Right cardiac atrium (tissue), 5 donors: ENCODE measurements around the gene ME2. TPM values are rescaled to one million over a fixed set of nuclear protein-coding genes. Genes with fewer than 3 reads are reported as not detected.
A peak's percentile ranks its signal among the peaks of the same experiment; 100 is the strongest.
"Not testable (repeated sequence)": the region's sequence is repeated elsewhere in the genome, so short reads cannot be mapped to it uniquely, and the experiment has no call there.

ENCODE experiments used
- ATAC-seq, 2 donors: fragments of 200-7000 bp; cut with Tn5 transposase; one replicate each; pipeline versions ENCODE4 v1.8.0 to v1.9.1; 2020; ENCODE audit warnings: moderate library complexity in 2 of 2, mild to moderate bottlenecking in 1 of 2
- DNase-seq, 3 donors: peaks; one replicate each; pipeline ENCODE4 v3.0.0-alpha.2; 2020
- H3K27ac ChIP-seq: one replicate; pipeline ENCODE4 v1.5.1; 2013; ENCODE audit warnings: mild to moderate bottlenecking, low read length, control low read depth, moderate library complexity
- H3K27me3 ChIP-seq: one replicate; pipeline ENCODE4 v1.6.1; 2013; ENCODE audit not compliant: control insufficient read depth, insufficient read depth
- H3K4me1 ChIP-seq: one replicate; pipeline ENCODE4 v1.6.1; 2013; ENCODE audit warnings: low read length; ENCODE audit not compliant: control insufficient read depth, insufficient read depth
- H3K4me3 ChIP-seq: one replicate; pipeline ENCODE4 v1.5.1; 2013; ENCODE audit warnings: low read length, control low read depth
- H3K9me3 ChIP-seq: one replicate; pipeline ENCODE4 v1.6.1; 2013; ENCODE audit warnings: low read length; ENCODE audit not compliant: control insufficient read depth
- WGBS: extraction: QIAGEN DNeasy Blood & Tissue Kit; methylation state at CpG from one replicate; pipeline ENCODE4 v1.1.7; 2013; 5-methylcytosine and 5-hydroxymethylcytosine counted together
- intact Hi-C, 4 donors: fragments of 100-400 bp; cut with DNase I; formaldehyde crosslinking; loops; one replicate each; pipeline versions ENCODE4 v1.11.0 to v1.14.0; 2022 to 2023
- polyA plus RNA-seq: library from polyadenylated mRNA; stranded (reverse); fragments of 200-250 nt; gene quantifications from one replicate; pipeline ENCODE4 v1.2.3, GENCODE V29; 2013
- total RNA-seq, 4 donors: library from RNA; stranded (reverse); fragmentation: NEBNext Ultra II Directional; extraction: Animal tissue kit (Norgen Biotek cat#: 25700); gene quantifications; one replicate each; pipeline ENCODE4 v1.2.1, GENCODE V29; 2021
- donor health status: healthy with polysubstance abuse.
- donor health status: DM: no; HTN: yes; CAD: no.
- donor health status: DM: no; HTN: no; CAD: no.
- donor health status: DM: no; HTN: yes; CAD: no; lungs with severe emphysema.
- donor health status: DM: yes; HTN: yes; CAD: no.

The ME2 gene
- total and polyA plus RNA-seq, 5 donors = 91.0 to 126 (median 117) TPM

DNA sequence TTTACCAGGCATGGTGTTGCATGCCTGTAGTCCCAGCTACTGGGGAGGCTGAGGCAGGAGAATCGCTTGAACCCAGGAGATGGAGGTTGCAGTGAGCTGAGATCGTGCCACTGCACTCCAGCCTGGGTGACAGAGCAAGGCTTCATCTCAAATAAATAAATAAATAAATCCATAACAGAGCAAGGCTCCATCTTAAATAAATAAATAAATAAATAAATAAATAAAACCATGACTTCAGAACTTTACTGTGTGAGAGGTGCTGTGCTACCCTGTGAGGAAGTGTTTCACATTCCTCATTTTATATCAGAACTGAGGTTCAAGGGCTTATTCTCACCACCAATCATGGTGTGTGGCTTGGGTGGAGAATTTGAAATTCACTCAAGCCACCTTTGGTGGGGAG is 67.0 kb downstream of the ME2 start:
- intact Hi-C loops, H3K27me3 ChIP-seq, H3K4me1 ChIP-seq, H3K27ac ChIP-seq, DNase-seq, H3K4me3 ChIP-seq, H3K9me3 ChIP-seq, ATAC-seq: not testable (repeated sequence)
- WGBS = 97% methylated on average over 2 of the region's 2 CpGs

GRCh38 chr18:50947899-50948298 is 69.0 kb downstream of the ME2 start:
- intact Hi-C loops = no loop called here
- no peak for DNase-seq

DNA sequence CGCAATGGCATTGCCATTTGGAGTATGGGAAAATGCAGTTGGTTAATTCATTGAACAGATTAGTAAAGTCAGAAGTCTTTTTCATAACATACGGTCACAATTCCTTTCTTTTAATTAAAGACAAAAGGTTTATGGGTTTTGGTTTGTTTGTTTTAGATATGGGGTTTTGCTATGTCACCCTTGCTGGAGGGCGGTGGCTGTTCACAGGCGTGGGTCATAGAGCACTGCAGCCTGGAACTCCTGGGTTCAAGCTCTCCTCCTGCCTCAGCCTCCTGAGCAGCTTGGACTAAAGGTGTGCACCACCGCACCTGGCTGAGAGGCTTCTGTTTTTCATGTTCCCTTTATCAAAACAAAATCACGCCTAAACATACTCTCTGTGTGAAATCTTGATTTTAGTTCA is 70.3 kb downstream of the ME2 start:
- Histone ChIP-seq H3K4me3 (no peak overlapping the region), H3K27ac (no peak overlapping the region), H3K9me3 (no peaks in the 10 kb centered on the region), H3K27me3 (no peaks in the 10 kb centered on the region), H3K4me1 (no peaks in the 10 kb centered on the region)
- ATAC-seq = no peak
- intact Hi-C loops = no loop called here
- DNase-seq = no peak
- WGBS = 97% methylated on average over 6 of the region's 6 CpGs

More at GRCh38 chr18:50947899-50948298, 69.0 kb downstream of the ME2 start:
- Histone ChIP-seq H3K4me1 (no peaks in the 10 kb centered on the region), H3K4me3 (no peak overlapping the region), H3K9me3 (no peaks in the 10 kb centered on the region), H3K27me3 (no peaks in the 10 kb centered on the region), H3K27ac (no peak overlapping the region)
- ATAC-seq = no peak
- 56% methylated on average over 1 of the region's 1 CpG for WGBS

DNA sequence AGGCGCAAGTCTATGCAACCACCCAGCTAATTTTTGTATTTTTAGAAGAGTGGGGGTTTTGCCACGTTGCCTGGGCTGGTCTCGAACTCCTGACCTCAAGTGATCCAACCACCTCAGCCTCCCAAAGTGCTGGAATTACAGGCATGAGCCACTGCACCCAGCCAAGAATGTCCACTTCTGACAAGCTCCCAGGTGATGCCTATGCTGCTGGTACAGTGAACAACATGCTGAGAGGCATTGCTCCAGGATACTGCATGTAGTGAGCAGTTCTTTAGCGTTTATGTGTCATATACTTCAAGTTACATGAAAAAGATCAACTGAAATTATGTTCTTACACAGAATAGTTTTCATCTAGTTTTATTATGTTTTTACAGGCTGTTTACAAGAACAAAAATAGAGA is 71.7 kb downstream of the ME2 start:
- 89% methylated on average over 4 of the region's 4 CpGs for WGBS
- ATAC-seq (no peak), DNase-seq (no peak)
- intact Hi-C loops = no loop called here
- no peaks in the 10 kb centered on the region for H3K27me3 ChIP-seq
- H3K27ac ChIP-seq = no peak overlapping the region
- H3K4me3 ChIP-seq = no peak overlapping the region
- no peaks in the 10 kb centered on the region for H3K4me1 ChIP-seq
- no peaks in the 10 kb centered on the region for H3K9me3 ChIP-seq

DNA sequence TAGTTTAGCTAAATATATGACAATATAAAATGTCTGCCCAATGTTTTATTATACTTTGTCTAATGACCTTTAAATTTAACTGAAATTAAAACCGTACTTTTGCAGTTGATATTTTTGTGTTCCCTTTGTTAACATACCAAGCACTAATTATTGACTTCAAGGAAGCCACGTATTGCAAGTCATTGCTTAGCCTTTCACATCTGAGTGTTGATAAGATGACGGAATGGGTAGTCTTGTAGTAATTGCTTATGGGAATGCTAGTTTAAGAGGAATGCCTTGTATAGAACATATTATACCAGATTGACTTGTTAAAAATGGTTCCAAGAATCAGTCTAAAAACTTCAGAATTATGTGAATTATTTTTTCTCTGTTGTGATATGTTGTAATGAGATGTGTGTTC is 74.9 kb downstream of the ME2 start:
- DNase-seq (no peak), ATAC-seq (no peak)
- intact Hi-C loops = no loop called here
- WGBS = 66% methylated on average over 3 of the region's 3 CpGs
- no peaks in the 10 kb centered on the region for H3K27me3 ChIP-seq
- H3K27ac ChIP-seq = no peak overlapping the region
- H3K4me3 ChIP-seq = no peak overlapping the region
- H3K4me1 ChIP-seq = no peaks in the 10 kb centered on the region
- no peaks in the 10 kb centered on the region for H3K9me3 ChIP-seq

DNA sequence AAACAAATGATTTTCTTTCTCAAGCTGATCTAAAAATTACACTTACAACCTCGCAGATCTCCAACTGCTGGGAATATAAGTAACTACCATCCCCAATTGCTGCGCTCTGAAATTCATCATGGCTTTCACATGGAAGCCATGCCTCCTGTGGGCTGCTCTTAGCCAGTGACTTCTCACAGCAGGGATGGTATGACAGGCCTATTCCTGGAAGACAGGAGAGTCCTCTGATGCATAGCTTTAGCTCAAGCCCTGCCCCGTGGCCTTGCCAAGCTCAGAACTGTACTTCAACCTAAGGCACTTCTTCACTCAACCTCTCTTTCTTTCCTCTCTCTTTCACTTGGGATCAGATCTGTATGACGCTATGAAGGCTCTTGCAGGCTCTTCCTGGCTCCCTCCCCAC is 76.3 kb downstream of the ME2 start:
- Histone ChIP-seq H3K4me3 (no peak overlapping the region), H3K27me3 (no peaks in the 10 kb centered on the region), H3K4me1 (no peaks in the 10 kb centered on the region), H3K9me3 (no peaks in the 10 kb centered on the region), H3K27ac (no peak overlapping the region)
- no peak for ATAC-seq
- no peak for DNase-seq
- intact Hi-C loops = no loop called here
- 90% methylated on average over 4 of the region's 4 CpGs for WGBS

- no peak overlapping the region for H3K27ac ChIP-seq
- no peak for ATAC-seq
- no peak overlapping the region for H3K4me3 ChIP-seq
- intact Hi-C loops = no loop called here
- WGBS = 96% methylated on average over 3 of the region's 3 CpGs
- no peaks in the 10 kb centered on the region for H3K4me1 ChIP-seq
- H3K9me3 ChIP-seq = no peaks in the 10 kb centered on the region
- no peak for DNase-seq
- no peaks in the 10 kb centered on the region for H3K27me3 ChIP-seq
Measured at GRCh38 chr18:50956116-50956515, 77.2 kb downstream of the ME2 start.

DNA sequence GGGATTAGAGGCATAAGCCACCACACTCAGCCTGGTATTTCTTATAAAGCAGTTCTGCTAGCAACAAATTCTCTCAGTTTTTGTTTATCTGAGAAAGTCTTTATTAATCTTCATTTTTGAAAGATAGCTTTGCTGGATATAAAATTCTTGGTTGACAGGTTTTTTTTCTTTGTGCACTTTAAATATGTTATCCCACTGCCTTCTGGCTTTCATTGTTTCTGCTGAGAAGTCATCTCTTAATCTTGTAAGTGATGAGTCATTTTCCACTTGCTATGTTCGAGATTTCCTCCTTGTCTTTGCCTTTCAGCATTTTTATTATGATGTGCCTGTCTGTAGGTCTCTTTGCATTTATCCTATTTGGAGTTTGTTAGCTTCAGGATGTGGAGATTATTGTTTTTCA is 83.1 kb downstream of the ME2 start:
- Histone ChIP-seq H3K4me1 (no peaks in the 10 kb centered on the region), H3K27me3 (no peaks in the 10 kb centered on the region), H3K9me3 (no peaks in the 10 kb centered on the region), H3K27ac (no peak overlapping the region), H3K4me3 (no peak overlapping the region)
- DNase-seq = no peak
- no peak for ATAC-seq
- intact Hi-C loops = no loop called here
- 65% methylated on average over 1 of the region's 1 CpG for WGBS

- intact Hi-C loops = no loop called here
- Histone ChIP-seq H3K4me3 (peak within 1 kb of the TSS; percentile 89), H3K27me3 (no peaks in the 10 kb centered on the region), H3K4me1 (peaks cover 4% of the 10 kb centered on the region), H3K9me3 (no peaks in the 10 kb centered on the region), H3K27ac (peak within 1 kb of the TSS; percentile 93)
- ATAC-seq (peak; percentile 99), DNase-seq (peak; percentile 80 to 92 (median 91))
- whole genome bisulfite sequencing = under 1% methylated on average over 84 of the region's 84 CpGs
Measured at GRCh38 chr18:50967714-50968661, 89.1 kb downstream of the ME2 start, which contains the start of gene ELAC1. ELAC1 (plus strand) TSS chr18:50968040; CDS start chr18:50974405, 6,365 bp downstream.

DNA sequence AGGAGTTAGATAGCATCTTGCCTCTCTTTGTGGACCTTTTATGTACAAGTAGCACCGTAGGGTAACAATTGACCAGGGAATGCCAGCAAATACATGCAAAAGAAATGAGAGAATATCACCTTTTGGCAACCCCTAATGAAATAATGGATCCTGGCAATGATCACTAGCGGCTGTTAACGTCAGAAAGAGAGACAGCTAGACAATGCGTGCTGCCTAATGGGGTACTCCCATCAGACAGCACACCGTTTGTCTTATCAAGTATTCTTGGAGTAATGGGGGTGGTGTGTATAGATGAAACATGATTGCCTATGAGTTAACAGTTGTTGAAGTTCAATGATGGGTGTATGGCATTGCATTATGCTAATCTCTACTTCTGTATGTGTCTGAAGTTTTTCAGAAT is 90.5 kb downstream of the ME2 start:
- Histone ChIP-seq H3K4me3 (no peak overlapping the region), H3K27ac (no peak overlapping the region), H3K9me3 (no peaks in the 10 kb centered on the region), H3K27me3 (no peaks in the 10 kb centered on the region), H3K4me1 (peaks cover 4% of the 10 kb centered on the region)
- intact Hi-C loops = no loop called here
- ATAC-seq (no peak), DNase-seq (no peak)
- 69% methylated on average over 5 of the region's 5 CpGs for WGBS

DNA sequence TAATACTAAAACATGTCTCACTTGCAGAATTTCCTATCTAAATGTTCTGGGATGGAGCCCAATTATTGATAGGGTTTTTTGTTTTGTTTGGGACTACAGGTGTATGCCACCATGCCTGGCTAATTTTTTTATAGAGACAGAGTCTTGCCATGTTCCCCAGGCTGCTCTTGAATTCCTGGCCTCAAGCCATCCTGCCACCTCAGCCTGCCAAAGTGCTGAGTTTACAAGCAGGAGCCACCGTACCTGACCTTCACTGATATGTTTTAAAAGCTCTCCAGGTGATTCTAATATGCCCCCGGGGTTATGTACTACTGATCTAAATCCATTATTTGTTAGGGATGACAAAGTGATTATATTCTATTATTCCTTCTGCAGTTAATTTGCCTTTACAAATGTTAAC is 91.1 kb downstream of the ME2 start:
- no peak overlapping the region for H3K4me3 ChIP-seq
- 32% methylated on average over 2 of the region's 2 CpGs for WGBS
- intact Hi-C loops = loop anchor here in 1 of 4 donors (10.0 kb wide), 1 partner anchor 55 kb away; no protein-coding TSS in a partner anchor
- H3K9me3 ChIP-seq = no peaks in the 10 kb centered on the region
- H3K4me1 ChIP-seq = peaks cover 4% of the 10 kb centered on the region
- no peaks in the 10 kb centered on the region for H3K27me3 ChIP-seq
- DNase-seq (peak in 1 of 3 donors; percentile 64), ATAC-seq (no peak)
- no peak overlapping the region for H3K27ac ChIP-seq
